ENCODE measurements around the gene ZNF605.

ZNF605 gene

DNA sequence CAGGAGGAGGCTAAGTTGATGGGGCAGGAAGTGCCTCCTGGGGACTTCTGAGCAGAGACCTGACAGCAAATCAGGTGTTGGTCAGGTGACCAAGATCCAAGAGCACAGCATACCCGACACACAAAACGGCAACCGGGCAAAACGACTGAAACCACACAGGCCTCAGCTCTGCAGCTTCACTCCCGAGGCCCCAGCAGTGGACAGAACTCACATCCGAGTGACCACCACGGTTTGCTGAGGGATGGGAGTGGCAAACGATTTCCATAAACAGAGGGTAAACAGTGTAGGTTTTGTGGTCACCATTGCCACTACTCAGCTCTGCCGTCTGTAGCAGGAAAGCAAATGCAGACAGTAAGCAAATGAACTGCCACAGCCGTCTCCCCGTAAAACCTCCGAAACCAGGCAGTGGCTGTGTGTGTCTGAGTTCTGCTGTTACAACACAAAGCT, 83.1 kb downstream of the ZNF605 start:
- TF ChIP-seq FOXM1 (IDR thresholded peaks at IDR 0.05; ENCODE audit: borderline replicate concordance, low read depth) (no peak), USF1 (IDR thresholded peaks at IDR 0.05) (no peak), ZBTB7A (IDR thresholded peaks at IDR 0.05; ENCODE audit: low read depth) (no peak), TAF1 (IDR thresholded peaks at IDR 0.05; ENCODE audit: low read depth) (no peak), TEAD4 (IDR thresholded peaks at IDR 0.05) (no peak), CEBPB (IDR thresholded peaks at IDR 0.05) (no peak), EP300 (IDR thresholded peaks at IDR 0.05; ENCODE audit: borderline replicate concordance) (no peak), TCF12 (IDR thresholded peaks at IDR 0.05; ENCODE audit: low read depth) (no peak), CREB1 (IDR thresholded peaks at IDR 0.05; ENCODE audit: low read depth) (no peak), YY1 (IDR thresholded peaks at IDR 0.05; ENCODE audit: low read depth) (no peak), EGR1 (IDR thresholded peaks at IDR 0.05) (no peak), NFIC (IDR thresholded peaks at IDR 0.05) (no peak), REST (IDR thresholded peaks at IDR 0.05; ENCODE audit: low read depth) (no peak), MAX (IDR thresholded peaks at IDR 0.05) (no peak), RAD21 (IDR thresholded peaks at IDR 0.05; ENCODE audit: low read depth) (no peak)

DNA sequence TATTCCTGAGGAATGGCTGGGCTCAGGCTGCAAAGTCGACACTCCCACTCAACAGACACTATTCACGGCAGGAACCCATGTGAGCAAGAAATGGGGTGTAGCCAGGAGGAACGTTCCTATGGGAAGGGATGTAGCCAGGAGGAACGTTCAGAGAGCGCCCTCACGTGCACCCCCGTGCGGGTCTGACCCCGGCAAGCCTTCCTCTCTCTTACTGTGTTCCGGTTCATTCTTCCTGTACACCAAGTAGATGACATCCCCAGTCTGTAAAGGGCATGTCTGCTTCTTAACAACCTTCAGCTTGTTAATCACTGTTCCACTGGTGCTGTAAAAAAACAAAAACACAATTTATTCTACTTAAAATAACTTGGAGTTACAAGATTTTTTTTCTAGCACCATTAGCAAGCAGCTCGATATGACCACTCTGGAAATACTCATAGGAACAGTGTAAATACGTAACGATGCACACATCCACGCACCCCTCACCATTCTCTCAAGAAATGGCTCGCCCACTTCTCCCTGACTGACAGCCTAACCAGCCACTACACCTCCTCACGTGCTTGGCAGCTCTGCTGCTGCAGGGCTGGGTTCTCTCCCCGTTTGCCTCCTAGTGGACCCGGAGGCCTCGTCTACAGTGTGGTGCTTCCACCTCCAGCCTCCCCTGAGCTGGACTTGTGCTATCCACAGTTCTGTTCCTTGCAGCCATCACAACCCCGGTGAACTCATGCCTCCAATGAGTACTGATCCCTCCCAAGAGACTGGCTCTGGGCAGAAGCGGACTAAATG, 83.8 kb downstream of the ZNF605 start:
- TF ChIP-seq CEBPB (IDR thresholded peaks at IDR 0.05) (no peak), RAD21 (IDR thresholded peaks at IDR 0.05; ENCODE audit: low read depth) (no peak), TAF1 (IDR thresholded peaks at IDR 0.05; ENCODE audit: low read depth) (no peak), MAX (IDR thresholded peaks at IDR 0.05) (no peak), TCF12 (IDR thresholded peaks at IDR 0.05; ENCODE audit: low read depth) (no peak), EGR1 (IDR thresholded peaks at IDR 0.05) (no peak), YY1 (IDR thresholded peaks at IDR 0.05; ENCODE audit: low read depth) (no peak), TEAD4 (IDR thresholded peaks at IDR 0.05) (no peak), EP300 (IDR thresholded peaks at IDR 0.05; ENCODE audit: borderline replicate concordance) (no peak)

DNA sequence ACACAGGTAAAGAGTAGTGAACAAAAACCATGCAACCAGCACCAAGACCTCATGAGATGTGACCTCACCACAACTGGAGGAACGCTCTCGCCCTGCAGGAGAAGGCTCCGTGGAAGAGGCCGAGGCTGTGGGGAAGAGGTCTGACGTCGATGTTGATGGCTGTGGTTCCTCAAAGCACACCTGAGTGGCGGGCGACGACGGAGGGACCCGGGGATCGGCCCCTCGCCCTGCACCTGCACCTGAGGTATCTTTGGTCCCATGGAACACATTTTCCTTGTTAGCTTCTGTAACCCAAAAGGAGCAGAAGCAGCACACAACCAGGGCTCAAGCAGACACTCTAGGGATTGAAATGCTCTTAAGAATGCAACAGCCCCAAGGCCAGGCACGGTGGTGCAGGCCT, 86.6 kb downstream of the ZNF605 start:
- TF ChIP-seq TAF1 (IDR thresholded peaks at IDR 0.05; ENCODE audit: low read depth), result no peak
